Adrenal gland (tissue), 12 donors: ENCODE measurements around the gene CHEK2. TPM values are rescaled to one million over a fixed set of nuclear protein-coding genes. Genes with fewer than 3 reads are reported as not detected.

Source experiments
- DNase-seq, 7 donors: peaks; one replicate each; pipeline ENCODE4 v3.0.0-alpha.2; 2019 to 2020
- H3K27ac ChIP-seq, 5 donors: fragments of 200-600 bp; sonication (generic) in 4 of 5; 1 replicate in 3 of 5; 2 replicates in 2 of 5; pipeline versions ENCODE4 v1.5.1 to v1.8.0; 2016 to 2020; ENCODE audit warnings: mild to moderate bottlenecking in 1 of 5
- H3K27me3 ChIP-seq: fragments of 200-600 bp; 2 replicates; pipeline ENCODE4 v1.8.0; 2021
- H3K36me3 ChIP-seq, 2 donors: fragments of 200-600 bp; replicated peaks in 1 of 2; 1 replicate in 1 of 2; 2 replicates in 1 of 2; pipeline versions ENCODE4 v1.5.1 to v1.8.0; 2018 to 2022
- H3K4me1 ChIP-seq, 2 donors: fragments of 200-600 bp; replicated peaks in 1 of 2; 1 replicate in 1 of 2; 2 replicates in 1 of 2; pipeline versions ENCODE4 v1.5.1 to v1.8.0; 2018 to 2021
- H3K4me3 ChIP-seq, 4 donors: fragments of 200-600 bp; sonication (generic) in 3 of 4; one replicate each; pipeline ENCODE4 v1.5.1; 2016 to 2018
- H3K9me3 ChIP-seq, 3 donors: fragments of 200-600 bp; sonication (generic) in 1 of 3; replicated peaks in 1 of 3; 1 replicate in 2 of 3; 2 replicates in 1 of 3; pipeline versions ENCODE4 v1.5.1 to v1.8.0; 2016 to 2021
- POLR2A ChIP-seq, 2 donors: fragments of 450-650 bp; IDR thresholded peaks; one replicate each; pipeline ENCODE4 v1.6.1; 2017; ENCODE audit warnings: antibody characterized with exemption in 2 of 2, mild to moderate bottlenecking in 2 of 2, moderate library complexity in 1 of 2
- WGBS, 4 donors: extraction: QIAGEN DNeasy Blood & Tissue Kit in 2 of 4; methylation state at CpG; one replicate each; pipeline versions ENCODE4 v1.1.5 to v1.1.7; 2013 to 2017; 5-methylcytosine and 5-hydroxymethylcytosine counted together
- intact Hi-C, 2 donors: fragments of 100-400 bp; cut with DNase I; formaldehyde crosslinking; loops; one replicate each; pipeline versions ENCODE4 v1.14.1 to v1.15.0; 2022 to 2023
- polyA plus RNA-seq, 3 donors: library from polyadenylated mRNA; stranded (reverse); fragments of 200-250 nt in 2 of 3; fragments of 350-450 nt in 1 of 3; fragmentation: Illumina TruSeq in 1 of 3; extraction: RNeasy Lipid Tissue Mini Kit (QIAGEN cat#74804) in 1 of 3; gene quantifications; one replicate each; pipeline ENCODE4 v1.2.3, GENCODE V29; 2013 to 2014
- total RNA-seq, 9 donors: library from RNA; depleted of rRNA in 4 of 9; stranded (reverse); fragments of >200 nt in 4 of 9; fragments of 120-200 nt in 1 of 9; fragmentation: NEBNext Ultra II Directional in 1 of 9; extraction: Animal tissue kit (Norgen Biotek cat#: 25700) in 1 of 9; gene quantifications; one replicate each; pipeline versions ENCODE4 v1.1.0 to v1.2.4, GENCODE V29; 2013 to 2023
- TF ChIP-seq, protein P1 (sequence below), 6 experiments: fragments of 450-650 bp in 4 of 6; fragments of 200-600 bp in 2 of 6; sonication (generic) in 1 of 6; IDR thresholded peaks; 1 replicate in 5 of 6; 2 replicates in 1 of 6; pipeline versions ENCODE4 v1.5.1 to v1.8.0; 2016 to 2021; ENCODE audit warnings: antibody characterized with exemption in 6 of 6, mild to moderate bottlenecking in 2 of 6, moderate library complexity in 1 of 6
- donor health status: healthy with polysubstance abuse.
- donor health status: Bipolar disorder and iron deficiency.
- donor health status: DM: yes; HTN: yes; CAD: no.
- donor health status: DM: no; HTN: no; CAD: no.
- donor health status: DM: no; HTN: no; CAD: no.
- donor health status: DM: yes; HTN: yes; CAD: no.

Gene CHEK2
- total and polyA plus RNA-seq, 12 donors = 3.2 to 45.0 (median 13.4) TPM

DNA sequence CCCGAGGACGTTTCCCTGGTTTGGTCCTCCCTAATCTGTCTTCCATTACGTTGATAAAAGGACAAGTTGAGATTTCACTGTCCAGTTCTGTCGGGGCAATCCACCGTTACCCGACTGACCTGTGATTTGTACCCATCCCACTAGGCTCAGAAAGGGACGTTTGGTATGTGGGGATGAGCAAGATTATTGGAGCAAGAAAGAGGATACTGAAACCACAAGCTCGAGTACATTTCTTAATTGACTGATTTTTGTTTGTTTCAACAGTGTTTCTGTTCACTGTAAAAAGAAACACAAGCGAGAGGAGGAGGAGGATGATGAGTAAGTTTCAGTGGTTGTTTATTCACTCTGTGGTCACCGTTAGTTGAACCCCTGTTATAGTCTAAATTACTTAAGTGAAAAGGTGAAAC lies 31.8 kb upstream of the CHEK2 start:
- intact Hi-C loops = no loop called here
- Histone ChIP-seq H3K4me1 (peaks cover 0 to 28% of the 10 kb centered on the region in 2 donors), H3K4me3 (peak overlapping the region in 3 of 4 donors; percentile 3 to 97 (median 75)), H3K9me3 (no peaks in the 10 kb centered on the region), H3K36me3 (peaks cover 0 to 23% of the 10 kb centered on the region in 2 donors), H3K27ac (peak overlapping the region; percentile 56 to 100 (median 98)), H3K27me3 (no peaks in the 10 kb centered on the region)
- no peak for DNase-seq
- no peak for TF ChIP-seq POLR2A (IDR thresholded peaks at IDR 0.05)
- TF ChIP-seq, protein P1, sequence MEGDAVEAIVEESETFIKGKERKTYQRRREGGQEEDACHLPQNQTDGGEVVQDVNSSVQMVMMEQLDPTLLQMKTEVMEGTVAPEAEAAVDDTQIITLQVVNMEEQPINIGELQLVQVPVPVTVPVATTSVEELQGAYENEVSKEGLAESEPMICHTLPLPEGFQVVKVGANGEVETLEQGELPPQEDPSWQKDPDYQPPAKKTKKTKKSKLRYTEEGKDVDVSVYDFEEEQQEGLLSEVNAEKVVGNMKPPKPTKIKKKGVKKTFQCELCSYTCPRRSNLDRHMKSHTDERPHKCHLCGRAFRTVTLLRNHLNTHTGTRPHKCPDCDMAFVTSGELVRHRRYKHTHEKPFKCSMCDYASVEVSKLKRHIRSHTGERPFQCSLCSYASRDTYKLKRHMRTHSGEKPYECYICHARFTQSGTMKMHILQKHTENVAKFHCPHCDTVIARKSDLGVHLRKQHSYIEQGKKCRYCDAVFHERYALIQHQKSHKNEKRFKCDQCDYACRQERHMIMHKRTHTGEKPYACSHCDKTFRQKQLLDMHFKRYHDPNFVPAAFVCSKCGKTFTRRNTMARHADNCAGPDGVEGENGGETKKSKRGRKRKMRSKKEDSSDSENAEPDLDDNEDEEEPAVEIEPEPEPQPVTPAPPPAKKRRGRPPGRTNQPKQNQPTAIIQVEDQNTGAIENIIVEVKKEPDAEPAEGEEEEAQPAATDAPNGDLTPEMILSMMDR (IDR thresholded peaks at IDR 0.05) = no peak
- WGBS, 4 donors = 0 to 1% (median 1%) methylated on average over 10 of the region's 10 CpGs

DNA sequence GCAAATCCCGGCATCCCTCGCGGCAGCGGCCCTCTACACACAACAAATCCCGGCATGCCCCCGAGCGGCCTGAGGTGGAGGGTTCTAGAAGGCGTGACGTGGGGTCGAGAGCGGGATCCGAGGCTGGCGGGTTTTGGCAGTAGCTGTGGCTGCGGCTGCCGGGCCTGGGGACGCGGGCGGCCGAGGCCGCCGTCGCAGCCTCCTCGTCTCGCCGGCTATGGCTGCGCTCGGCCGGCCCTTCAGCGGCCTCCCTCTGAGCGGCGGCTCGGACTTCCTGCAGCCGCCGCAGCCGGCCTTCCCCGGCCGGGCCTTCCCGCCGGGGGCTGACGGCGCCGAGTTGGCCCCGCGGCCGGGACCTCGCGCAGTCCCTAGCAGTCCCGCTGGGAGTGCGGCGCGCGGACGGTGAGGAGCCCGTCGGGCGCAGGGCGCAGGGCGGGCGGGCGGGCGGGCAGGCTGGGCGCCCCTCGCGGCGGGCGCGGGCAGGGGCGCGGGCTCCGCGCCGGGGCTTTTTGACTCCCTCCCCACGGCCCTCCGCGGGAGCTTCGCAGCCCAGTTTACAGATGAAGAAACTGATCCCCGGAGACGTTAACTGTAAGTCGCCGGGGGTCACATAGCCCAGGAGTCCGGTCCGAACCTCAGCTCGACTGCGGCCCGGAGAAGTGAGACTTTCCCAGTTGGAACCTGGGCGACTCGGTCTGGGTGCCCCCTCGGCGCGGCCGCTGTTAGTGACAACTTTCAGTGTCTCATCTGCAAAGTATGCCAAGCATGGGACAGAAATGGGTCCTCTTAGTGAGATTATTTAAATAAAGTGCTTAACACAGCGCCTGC lies 31.2 kb upstream of the CHEK2 start, which contains the start of gene CCDC117:
TSS of gene CCDC117 (plus strand) at position 63 of the 828 bp plus-strand sequence. CDS start at position 218, 155 bp downstream.
- peaks cover 0 to 21% of the 10 kb centered on the region in 2 donors for H3K36me3 ChIP-seq
- WGBS, 4 donors = 0 to 1% (median 1%) methylated on average over 14 to 92 of the region's 92 CpGs
- H3K27ac ChIP-seq = peak within 1 kb of the TSS; percentile 82 to 100 (median 98)
- no peaks in the 10 kb centered on the region for H3K27me3 ChIP-seq
- intact Hi-C loops = no loop called here
- peak within 1 kb of the TSS in 3 of 4 donors; percentile 45 to 97 (median 75) for H3K4me3 ChIP-seq
- no peaks in the 10 kb centered on the region for H3K9me3 ChIP-seq
- TF ChIP-seq, protein P1 (IDR thresholded peaks at IDR 0.05) = peak in 3 of 6 experiments; percentile 35 to 59 (median 46)
- peak; percentile 81 to 87 for TF ChIP-seq POLR2A (IDR thresholded peaks at IDR 0.05)
- H3K4me1 ChIP-seq = peaks cover 0 to 22% of the 10 kb centered on the region in 2 donors
- peak; percentile 96 to 99 (median 96) for DNase-seq

DNA sequence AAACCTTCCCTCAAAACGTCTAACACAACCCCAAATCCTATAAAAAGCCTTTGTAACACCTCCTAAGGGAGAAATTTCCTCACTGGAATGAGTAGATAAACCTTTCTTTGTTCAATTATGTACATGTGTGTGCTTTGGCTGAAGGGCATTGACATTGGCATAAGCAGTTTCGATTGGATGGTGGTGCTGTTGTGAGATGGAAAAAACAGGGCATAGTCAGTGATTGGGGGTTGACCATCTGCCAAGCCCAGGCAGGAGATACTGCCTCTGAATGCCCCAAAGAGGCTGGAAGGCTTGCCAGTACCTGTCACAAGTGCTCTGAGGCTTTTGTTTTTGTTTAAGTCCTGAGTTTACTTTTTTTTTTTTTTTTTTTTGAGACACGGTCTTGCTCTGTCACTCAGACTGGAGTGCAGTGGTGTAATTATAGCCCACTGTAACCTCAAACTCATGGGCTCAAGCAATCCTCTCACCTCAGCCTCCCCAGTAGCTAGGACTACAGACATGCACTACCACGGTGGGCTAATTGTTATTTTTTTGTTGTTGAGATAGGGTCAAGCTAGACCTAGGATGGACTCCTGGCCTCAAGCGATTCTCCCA lies 29.7 kb upstream of the CHEK2 start:
- Histone ChIP-seq H3K27ac (no peak overlapping the region), H3K9me3 (no peaks in the 10 kb centered on the region), H3K4me1 (peaks cover 0 to 17% of the 10 kb centered on the region in 2 donors), H3K27me3 (no peaks in the 10 kb centered on the region), H3K36me3 (peaks cover 0 to 14% of the 10 kb centered on the region in 2 donors), H3K4me3 (no peak overlapping the region)
- TF ChIP-seq, protein P1 (IDR thresholded peaks at IDR 0.05) = no peak
- no peak for TF ChIP-seq POLR2A (IDR thresholded peaks at IDR 0.05)
- peak in 1 of 7 donors; percentile 30 for DNase-seq
- intact Hi-C loops = no loop called here
- 75 to 77% (median 76%) methylated on average over 5 of the region's 5 CpGs for WGBS, 4 donors

DNA sequence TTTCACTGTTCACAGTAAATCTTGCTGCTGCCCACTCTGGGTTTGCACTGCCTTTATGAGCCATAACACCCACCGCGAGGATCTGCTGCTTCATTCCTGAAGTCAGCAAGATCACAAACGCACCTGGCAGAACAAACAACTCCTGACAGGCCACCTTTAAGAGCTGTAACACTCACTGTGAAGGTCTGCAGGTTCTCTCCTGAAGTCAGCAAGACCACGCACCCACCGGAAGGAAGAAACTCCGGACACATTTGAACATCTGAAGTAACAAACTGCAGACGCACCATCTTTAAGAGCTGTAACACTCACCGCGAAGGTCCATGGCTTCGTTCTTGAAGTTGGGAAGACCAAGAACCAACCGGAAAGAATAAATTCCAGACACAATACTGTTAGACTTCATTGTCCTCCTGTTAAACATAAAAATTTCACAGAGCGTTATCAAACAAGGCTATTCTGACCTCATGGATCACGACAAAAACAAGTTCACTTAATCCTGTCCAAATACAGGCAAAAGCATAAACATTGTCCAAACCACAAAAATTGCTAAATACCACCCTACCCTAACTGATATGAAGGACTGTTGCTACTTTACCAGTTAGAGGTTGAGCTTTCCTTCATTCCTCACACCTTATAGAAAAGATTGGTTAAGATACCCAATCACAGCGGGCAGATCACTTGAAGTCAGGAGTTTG lies 27.9 kb upstream of the CHEK2 start:
- no peaks in the 10 kb centered on the region for H3K27me3 ChIP-seq
- no peak for DNase-seq
- H3K4me3 ChIP-seq = no peak overlapping the region
- H3K27ac ChIP-seq = no peak overlapping the region
- H3K36me3 ChIP-seq = no peaks in the 10 kb centered on the region
- WGBS, 4 donors = 88 to 94% (median 91%) methylated on average over 14 of the region's 14 CpGs
- peaks cover 0 to 10% of the 10 kb centered on the region in 2 donors for H3K4me1 ChIP-seq
- TF ChIP-seq, protein P1 (IDR thresholded peaks at IDR 0.05) = no peak
- TF ChIP-seq POLR2A (IDR thresholded peaks at IDR 0.05) = no peak
- H3K9me3 ChIP-seq = no peaks in the 10 kb centered on the region
- intact Hi-C loops = loop anchor here in 1 of 2 donors (10.0 kb wide), 1 partner anchor 165 kb away; no protein-coding TSS in a partner anchor
